HFF-Myc (cell line): ENCODE measurements around the gene RTKN.

ENCODE experiments used
- DNase-seq: peaks from one replicate; pipeline ENCODE4 v3.0.0-alpha.2; 2011; ENCODE audit warnings: low read depth; ENCODE audit errors: extremely low read depth
- H3K4me3 ChIP-seq: replicated peaks from 2 replicates; pipeline ENCODE4 v1.5.1; 2011; ENCODE audit warnings: low read depth, mild to moderate bottlenecking, control low read depth, low read length
- TF ChIP-seq, protein P1 (sequence below): IDR thresholded peaks from 2 replicates; pipeline ENCODE4 v1.5.1; 2012; ENCODE audit warnings: mild to moderate bottlenecking, low read depth, low read length, control low read depth; ENCODE audit errors: missing control alignments

RTKN gene

DNA sequence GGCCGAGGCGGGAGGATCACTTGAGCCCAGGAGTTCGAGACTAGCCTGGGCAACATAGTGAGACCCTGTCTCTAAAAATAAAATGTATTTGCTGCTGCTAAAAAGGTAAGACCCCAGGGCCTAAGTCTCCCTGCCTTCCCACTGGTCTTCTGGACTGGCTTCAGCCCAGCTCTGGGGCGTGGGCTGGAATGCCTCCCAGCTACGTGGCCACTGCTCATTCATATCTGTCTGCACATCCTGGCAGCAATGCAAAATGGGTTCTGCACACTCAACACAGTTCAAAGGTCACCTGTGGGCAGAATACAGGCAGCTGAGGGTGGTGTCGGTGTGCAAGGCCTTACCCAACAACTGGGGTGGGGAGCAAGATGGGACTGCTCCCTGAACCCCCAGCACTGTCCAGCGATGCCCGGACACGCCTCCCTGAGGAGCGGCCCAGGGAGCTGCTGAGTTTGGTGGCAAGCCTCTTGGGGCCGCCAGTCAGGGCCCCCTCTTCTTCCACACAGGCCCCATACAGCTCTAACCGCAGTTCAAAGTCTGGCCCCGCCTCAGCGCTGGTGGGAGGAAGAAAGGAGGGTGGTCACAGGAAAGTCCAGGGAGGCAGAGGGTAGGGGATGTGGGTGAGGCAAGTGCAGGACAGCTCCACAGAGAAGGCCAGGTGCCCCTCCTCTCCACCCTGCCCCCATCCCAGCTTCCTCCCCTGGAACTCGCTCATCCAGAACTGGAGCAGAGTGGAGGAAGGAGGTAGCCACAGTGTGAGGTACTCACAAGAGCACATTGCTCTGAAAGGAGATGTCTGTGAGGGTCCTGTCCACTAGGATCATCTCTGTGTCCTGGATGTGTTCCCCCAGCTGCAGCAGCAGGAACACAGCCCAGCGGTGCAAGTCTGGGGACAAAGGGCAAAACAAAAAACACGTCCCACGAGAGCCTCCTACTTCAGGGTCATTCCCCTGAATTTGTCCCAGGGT is 12.0 kb downstream of the RTKN start:
- no peak for DNase-seq
- TF ChIP-seq, protein P1, sequence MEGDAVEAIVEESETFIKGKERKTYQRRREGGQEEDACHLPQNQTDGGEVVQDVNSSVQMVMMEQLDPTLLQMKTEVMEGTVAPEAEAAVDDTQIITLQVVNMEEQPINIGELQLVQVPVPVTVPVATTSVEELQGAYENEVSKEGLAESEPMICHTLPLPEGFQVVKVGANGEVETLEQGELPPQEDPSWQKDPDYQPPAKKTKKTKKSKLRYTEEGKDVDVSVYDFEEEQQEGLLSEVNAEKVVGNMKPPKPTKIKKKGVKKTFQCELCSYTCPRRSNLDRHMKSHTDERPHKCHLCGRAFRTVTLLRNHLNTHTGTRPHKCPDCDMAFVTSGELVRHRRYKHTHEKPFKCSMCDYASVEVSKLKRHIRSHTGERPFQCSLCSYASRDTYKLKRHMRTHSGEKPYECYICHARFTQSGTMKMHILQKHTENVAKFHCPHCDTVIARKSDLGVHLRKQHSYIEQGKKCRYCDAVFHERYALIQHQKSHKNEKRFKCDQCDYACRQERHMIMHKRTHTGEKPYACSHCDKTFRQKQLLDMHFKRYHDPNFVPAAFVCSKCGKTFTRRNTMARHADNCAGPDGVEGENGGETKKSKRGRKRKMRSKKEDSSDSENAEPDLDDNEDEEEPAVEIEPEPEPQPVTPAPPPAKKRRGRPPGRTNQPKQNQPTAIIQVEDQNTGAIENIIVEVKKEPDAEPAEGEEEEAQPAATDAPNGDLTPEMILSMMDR: no peak
- H3K4me3 ChIP-seq: no peak overlapping the region

DNA sequence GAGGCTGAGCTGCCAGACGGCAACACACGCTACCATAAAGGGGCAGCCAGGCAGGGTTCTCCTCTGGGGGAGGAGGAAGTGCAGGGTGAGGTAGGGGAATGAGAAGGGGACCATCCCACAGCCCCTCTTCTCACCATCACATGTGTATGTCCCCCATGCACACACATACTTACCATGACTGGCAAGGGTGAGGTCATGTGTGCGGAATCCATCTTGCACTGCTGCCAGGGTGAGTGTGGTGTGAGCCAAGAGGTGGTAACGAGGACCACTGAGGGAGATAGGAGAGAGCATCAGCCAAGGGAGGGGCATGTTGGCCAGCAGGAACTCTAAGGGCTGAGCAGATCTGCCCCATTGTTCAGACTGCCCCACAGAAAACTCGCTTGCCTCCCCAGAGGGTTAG is 13.1 kb downstream of the RTKN start:
- TF ChIP-seq, protein P1: no peak
- no peak for DNase-seq
- H3K4me3 ChIP-seq: no peak overlapping the region

DNA sequence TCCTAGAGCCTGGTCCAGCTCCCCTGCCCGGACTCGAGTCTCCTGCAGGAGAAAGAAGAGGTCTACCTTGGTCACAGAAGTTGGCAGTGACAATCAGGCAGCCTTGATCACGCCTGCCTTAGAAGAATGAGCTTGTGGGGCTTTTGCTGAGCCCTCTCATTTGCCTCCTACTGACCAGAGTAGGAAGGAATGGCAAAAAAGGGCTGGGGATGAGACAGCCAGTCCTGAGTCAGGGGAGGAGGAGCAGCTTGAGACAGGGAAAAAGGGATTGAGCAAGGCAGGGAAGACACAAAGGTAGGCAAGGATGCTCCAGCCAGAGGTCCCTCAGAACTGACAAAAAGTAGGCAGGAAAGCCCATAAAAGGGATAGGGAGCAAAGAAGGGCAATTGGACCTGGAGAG is 14.2 kb downstream of the RTKN start:
- TF ChIP-seq, protein P1: no peak
- H3K4me3 ChIP-seq: no peak overlapping the region
- no peak for DNase-seq

DNA sequence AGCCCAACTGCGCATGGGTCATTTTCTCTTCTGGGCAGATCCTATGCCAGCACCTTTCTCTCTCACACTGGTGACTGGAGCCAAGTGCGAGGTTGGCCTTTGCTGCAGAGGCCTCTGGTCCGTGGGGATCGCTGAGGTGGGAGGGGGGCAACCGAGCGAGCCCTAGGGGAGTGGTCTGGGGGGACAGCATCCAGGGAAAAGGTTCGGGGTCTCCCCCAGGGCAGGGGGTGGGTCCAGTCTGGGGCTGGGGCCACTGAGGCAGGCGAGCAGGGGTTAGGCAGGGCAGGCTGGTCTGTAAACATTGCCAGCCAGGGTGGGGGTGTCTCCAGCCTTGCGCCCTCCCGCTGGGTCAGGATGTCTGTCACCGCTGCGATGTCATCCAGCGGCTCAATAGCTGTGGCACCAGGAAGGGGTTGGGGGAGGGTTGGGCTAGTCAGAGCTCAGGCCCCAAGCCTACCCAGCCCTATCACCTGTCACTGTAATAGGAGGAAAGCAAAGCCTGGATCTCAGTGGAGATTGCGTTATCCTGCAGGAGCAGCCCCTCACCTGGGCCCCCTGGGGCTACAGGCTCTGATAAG is 15.5 kb downstream of the RTKN start:
- H3K4me3 ChIP-seq: no peak overlapping the region
- DNase-seq: no peak
- TF ChIP-seq, protein P1: no peak

DNA sequence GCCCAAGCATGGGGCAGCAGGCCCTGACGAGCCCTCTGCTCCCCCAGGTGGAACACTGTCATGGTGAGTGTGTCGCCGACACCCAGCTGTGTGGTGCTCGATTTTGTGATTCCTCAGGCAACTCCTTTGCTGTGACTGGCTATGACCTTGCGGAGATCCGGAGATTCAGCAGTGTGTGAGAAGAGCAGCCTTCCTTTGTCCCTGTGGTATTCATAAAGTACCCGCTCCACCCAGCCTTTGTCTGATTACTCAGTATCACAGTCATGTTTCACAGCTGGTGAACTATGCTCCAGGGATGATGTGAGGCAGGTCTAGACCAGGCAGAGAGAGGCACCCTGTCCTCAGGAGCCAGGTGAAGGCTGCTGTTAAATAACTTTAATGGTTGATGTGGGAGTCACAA is 16.2 kb downstream of the RTKN start:
- TF ChIP-seq, protein P1: no peak
- no peak for DNase-seq
- H3K4me3 ChIP-seq: no peak overlapping the region

DNA sequence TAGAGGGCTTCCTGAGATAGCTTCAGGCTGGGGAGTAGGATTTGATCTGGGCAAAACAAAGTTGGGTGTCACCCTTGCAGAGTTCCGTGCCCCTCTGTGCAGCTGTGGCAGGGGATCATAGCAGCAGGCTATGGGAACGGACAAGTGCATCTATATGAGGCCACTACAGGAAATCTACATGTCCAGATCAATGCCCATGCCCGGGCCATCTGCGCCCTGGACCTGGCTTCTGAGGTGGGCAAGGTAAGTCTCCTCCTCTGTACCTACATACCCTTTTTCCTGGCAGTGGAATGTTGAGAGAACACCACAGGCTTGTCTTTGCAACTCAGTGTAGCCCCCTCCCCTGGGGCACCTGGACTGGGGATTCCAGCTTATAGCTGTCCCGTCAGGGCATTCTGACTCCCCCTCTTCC is 16.7 kb downstream of the RTKN start:
- TF ChIP-seq, protein P1: no peak
- H3K4me3 ChIP-seq: no peak overlapping the region
- no peak for DNase-seq
